HUES48 (cell line): ENCODE data around the gene ORAI2.
A peak's percentile ranks its signal among the peaks of the same experiment; 100 is the strongest.
"Not testable (repeated sequence)": the region's sequence is repeated elsewhere in the genome, so short reads cannot be mapped to it uniquely, and the experiment has no call there.

Experiments
- H3K27ac ChIP-seq: one replicate; pipeline ENCODE4 v1.7.0; 2013; ENCODE audit warnings: low read depth, low read length, inconsistent platforms
- H3K27me3 ChIP-seq: 2 replicates; pipeline ENCODE4 v1.6.1; 2013; ENCODE audit warnings: mild to moderate bottlenecking, low read length; ENCODE audit not compliant: control insufficient read depth, insufficient read depth
- H3K36me3 ChIP-seq: 2 replicates; pipeline ENCODE4 v1.6.1; 2013; ENCODE audit warnings: low read length; ENCODE audit not compliant: control insufficient read depth, insufficient read depth
- H3K4me1 ChIP-seq: 2 replicates; pipeline ENCODE4 v1.6.1; 2013; ENCODE audit warnings: mild to moderate bottlenecking, low read length; ENCODE audit not compliant: control insufficient read depth, insufficient read depth
- H3K4me3 ChIP-seq: 2 replicates; pipeline ENCODE4 v1.5.1; 2013; ENCODE audit warnings: mild to moderate bottlenecking, low read depth, low read length
- H3K9ac ChIP-seq: 2 replicates; pipeline ENCODE4 v1.6.1; 2013; ENCODE audit warnings: mild to moderate bottlenecking, low read depth, low read length, moderate library complexity
- H3K9me3 ChIP-seq: 2 replicates; pipeline ENCODE4 v1.6.1; 2013; ENCODE audit warnings: low read length; ENCODE audit not compliant: control insufficient read depth, insufficient read depth

ORAI2 gene

GRCh38 chr7:102471791-102472125, 38.4 kb downstream of the ORAI2 start:
- Histone ChIP-seq H3K9ac (no peak overlapping the region), H3K4me1 (no peaks in the 10 kb centered on the region), H3K4me3 (no peak overlapping the region), H3K9me3 (no peaks in the 10 kb centered on the region), H3K27ac (no peak overlapping the region), H3K27me3 (no peaks in the 10 kb centered on the region), H3K36me3 (peaks cover 48% of the 10 kb centered on the region)

- Histone ChIP-seq H3K4me1 (no peaks in the 10 kb centered on the region), H3K9ac (no peak overlapping the region), H3K4me3 (no peak overlapping the region), H3K36me3 (peaks cover 48% of the 10 kb centered on the region), H3K27ac (no peak overlapping the region), H3K27me3 (no peaks in the 10 kb centered on the region), H3K9me3 (no peaks in the 10 kb centered on the region)
Measured at GRCh38 chr7:102472126-102473041, 39.0 kb downstream of the ORAI2 start.

- H3K4me1 ChIP-seq = no peaks in the 10 kb centered on the region
- no peaks in the 10 kb centered on the region for H3K9me3 ChIP-seq
- no peak overlapping the region for H3K9ac ChIP-seq
- peaks cover 38% of the 10 kb centered on the region for H3K36me3 ChIP-seq
- no peaks in the 10 kb centered on the region for H3K27me3 ChIP-seq
- H3K4me3 ChIP-seq = no peak overlapping the region
- no peak overlapping the region for H3K27ac ChIP-seq
Measured at GRCh38 chr7:102473271-102473991, 40.1 kb downstream of the ORAI2 start.

GRCh38 chr7:102474116-102474515, 40.7 kb downstream of the ORAI2 start:
- H3K27me3 ChIP-seq, H3K27ac ChIP-seq, H3K4me1 ChIP-seq, H3K9me3 ChIP-seq, H3K4me3 ChIP-seq, H3K9ac ChIP-seq: not testable (repeated sequence)
- H3K36me3 ChIP-seq = peaks cover 34% of the 10 kb centered on the region

GRCh38 chr7:102474736-102475435, 41.5 kb downstream of the ORAI2 start:
- H3K27me3 ChIP-seq, H3K9ac ChIP-seq, H3K4me3 ChIP-seq, H3K9me3 ChIP-seq, H3K4me1 ChIP-seq, H3K27ac ChIP-seq: not testable (repeated sequence)
- peaks cover 26% of the 10 kb centered on the region for H3K36me3 ChIP-seq

- H3K9me3 ChIP-seq, H3K27me3 ChIP-seq, H3K36me3 ChIP-seq, H3K27ac ChIP-seq, H3K9ac ChIP-seq, H3K4me1 ChIP-seq: not testable (repeated sequence)
- H3K4me3 ChIP-seq = peak within 1 kb of the TSS; percentile 47
Measured at GRCh38 chr7:102478314-102479208, 45.2 kb downstream of the ORAI2 start, which contains the start of gene POLR2J. POLR2J (minus strand) TSS chr7:102478922; CDS start chr7:102478860, 62 bp downstream.

GRCh38 chr7:102479209-102479584, 45.8 kb downstream of the ORAI2 start:
- not testable (repeated sequence) for H3K9me3 ChIP-seq, H3K36me3 ChIP-seq, H3K9ac ChIP-seq, H3K4me1 ChIP-seq, H3K27me3 ChIP-seq, H3K4me3 ChIP-seq, H3K27ac ChIP-seq

- H3K4me3 ChIP-seq, H3K9me3 ChIP-seq, H3K27ac ChIP-seq, H3K9ac ChIP-seq, H3K27me3 ChIP-seq, H3K4me1 ChIP-seq, H3K36me3 ChIP-seq: not testable (repeated sequence)
Measured at GRCh38 chr7:102479982-102480637, 46.7 kb downstream of the ORAI2 start.

- H3K4me3 ChIP-seq, H3K27me3 ChIP-seq, H3K4me1 ChIP-seq, H3K9ac ChIP-seq, H3K36me3 ChIP-seq, H3K27ac ChIP-seq, H3K9me3 ChIP-seq: not testable (repeated sequence)
Measured at GRCh38 chr7:102481962-102482361, 48.6 kb downstream of the ORAI2 start.

- H3K27ac ChIP-seq, H3K27me3 ChIP-seq, H3K4me3 ChIP-seq, H3K9me3 ChIP-seq, H3K36me3 ChIP-seq, H3K4me1 ChIP-seq, H3K9ac ChIP-seq: not testable (repeated sequence)
Measured at GRCh38 chr7:102484317-102484716, 50.9 kb downstream of the ORAI2 start.
